HG03432 (cell line): ENCODE data around the gene C2orf74.
"Not testable (repeated sequence)": the region's sequence is repeated elsewhere in the genome, so short reads cannot be mapped to it uniquely, and the experiment has no call there.

Experiments
- ATAC-seq: cut with Tn5 transposase; IDR thresholded peaks from one replicate; pipeline ENCODE4 v1.9.1; 2021; ENCODE audit warnings: mild to moderate bottlenecking, moderate library complexity; ENCODE audit not compliant: unreplicated experiment

Gene C2orf74

DNA sequence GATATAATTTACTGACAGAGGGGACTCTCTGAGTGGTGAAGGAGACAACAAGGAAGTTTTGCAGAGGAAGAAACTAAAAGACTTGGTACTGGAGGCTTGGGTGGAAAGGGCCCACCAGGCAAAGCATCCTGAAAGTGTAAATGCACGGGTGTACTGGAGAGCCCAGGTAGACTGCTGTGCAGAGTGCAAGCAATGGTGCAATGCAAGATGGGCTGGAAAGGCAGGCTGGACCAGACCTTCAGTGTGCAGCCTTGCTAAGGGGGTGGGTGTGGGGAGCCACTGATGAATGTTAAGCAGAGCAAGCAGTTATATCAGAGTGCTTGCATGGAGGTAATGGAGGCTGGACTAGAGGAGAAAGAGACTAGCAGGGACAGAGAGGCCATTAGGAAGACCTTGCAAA lies 10.7 kb downstream of the C2orf74 start:
- no peak for ATAC-seq

DNA sequence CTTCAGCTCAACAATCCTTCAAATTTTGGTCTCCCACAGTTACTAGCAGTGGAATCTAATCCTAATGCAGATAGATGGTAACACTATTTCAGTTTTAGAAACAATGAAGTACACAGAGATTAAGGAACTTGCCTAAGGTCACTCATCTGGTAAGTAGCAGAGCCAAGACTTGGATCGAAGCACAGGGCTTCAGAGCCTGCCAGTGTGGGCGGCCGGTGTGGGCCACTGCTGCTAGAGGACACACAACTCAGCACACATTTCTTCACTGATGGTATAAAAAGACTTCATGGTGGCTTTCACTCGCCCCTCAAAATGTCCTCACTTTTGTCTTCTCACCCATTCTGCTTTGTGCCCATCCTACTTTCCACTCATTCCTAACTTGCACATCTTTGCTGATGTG lies 11.1 kb downstream of the C2orf74 start:
- ATAC-seq = no peak

DNA sequence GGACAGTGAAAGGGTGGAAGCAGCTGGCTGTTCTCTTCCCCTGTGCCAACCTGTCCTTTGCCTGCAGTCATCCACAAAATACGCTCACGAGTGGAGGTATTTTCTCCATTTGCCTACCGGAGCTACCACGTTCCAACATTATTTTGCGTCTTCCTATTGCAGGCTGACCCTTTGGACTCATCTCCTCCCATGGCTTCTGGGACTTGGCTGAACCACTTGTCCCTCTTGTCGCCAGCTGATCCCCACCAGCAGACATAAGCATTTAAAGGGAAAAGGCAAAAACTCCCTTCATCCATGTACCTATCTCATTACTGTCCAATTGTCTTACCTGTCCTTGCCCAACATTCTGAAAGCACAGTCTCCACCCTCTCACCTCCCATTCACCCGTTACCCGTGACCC lies 13.0 kb downstream of the C2orf74 start:
- no peak for ATAC-seq

DNA sequence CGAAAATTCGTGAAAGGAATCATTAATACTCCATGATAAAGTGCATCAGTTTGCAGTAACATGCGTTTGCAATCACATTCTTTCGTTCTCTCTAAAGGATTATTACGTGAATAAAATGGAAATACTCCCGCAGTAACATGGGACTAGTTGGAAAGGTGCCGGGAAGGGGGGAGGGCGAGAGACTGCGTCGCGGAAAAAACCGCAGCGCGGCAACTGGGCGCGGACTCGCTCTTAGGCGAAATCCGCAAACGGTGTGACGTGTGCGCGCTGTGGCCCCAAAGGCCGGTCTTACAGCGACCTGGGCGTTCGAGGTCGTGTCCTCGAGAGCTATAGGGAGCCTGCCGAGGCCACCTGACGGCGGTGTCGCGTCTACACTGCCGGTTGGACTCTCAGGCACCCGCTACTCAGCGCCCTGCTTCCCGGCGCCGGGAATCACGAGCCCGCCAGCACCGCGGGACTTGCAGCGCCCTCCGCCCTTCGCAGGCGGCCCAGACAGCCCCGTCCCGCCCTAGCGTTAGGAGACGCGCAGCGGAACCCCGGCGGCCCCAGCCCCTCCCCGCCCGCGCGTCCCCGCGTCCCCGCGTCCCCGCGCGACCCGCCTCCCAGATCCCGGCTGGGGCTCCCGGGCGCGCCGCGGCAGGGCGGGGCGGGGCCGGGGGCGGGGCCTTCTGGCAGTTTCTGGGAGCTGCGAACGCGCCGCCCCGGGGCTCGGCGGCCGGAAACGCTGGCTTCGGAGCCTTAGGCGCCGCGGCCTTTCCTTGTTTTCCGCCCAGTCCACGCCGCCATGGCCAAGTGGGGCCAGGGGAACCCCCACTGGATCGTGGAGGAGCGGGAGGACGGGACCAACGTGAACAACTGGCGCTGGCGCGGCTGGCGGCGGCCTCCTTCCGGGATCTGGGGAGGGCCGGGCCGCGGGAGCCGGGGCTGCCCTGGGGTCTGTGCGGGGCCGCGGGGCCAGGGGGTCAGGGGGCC lies 15.1 kb downstream of the C2orf74 start:
- ATAC-seq = peak; percentile 83

DNA sequence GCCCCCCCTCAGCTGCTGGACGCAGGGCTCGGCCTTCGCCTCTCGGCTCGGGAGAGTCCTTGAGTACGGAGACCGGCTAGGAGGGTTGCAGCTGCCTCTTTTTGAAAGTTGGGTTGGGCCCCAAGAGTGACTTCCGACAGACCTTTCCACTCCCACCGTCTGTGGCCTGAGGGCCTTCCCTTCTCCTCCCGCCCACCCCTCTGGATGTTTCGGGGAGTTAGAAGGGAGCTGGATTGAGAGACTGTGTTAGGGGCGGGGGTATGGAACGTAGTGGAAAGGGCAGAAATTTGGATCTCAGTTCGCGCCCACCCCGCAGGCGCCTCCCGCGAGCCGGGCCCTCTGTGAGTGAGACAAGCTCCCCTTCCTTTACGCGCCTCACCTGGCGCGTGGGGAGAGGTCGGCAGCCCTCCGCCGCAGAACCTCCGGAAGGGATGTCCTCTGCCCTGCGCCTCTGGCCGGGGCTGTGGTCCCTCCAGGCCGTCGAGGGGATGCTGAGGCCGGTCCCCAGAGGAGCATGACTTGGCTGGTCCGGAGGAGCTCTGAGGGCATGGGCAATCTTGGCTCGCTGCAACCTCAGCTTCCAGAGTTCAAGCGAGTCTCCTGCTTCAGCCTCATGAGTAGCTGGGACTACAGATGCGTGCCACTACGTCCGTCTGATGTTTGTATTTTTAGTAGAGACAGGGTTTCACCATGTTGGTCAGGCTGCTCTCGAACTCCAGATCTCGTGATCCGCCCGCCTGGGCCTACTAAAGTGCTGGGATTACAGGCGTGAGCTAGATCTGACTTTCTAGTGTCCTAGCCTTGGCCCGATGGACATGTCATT lies 15.9 kb downstream of the C2orf74 start:
- peak; percentile 34 for ATAC-seq

DNA sequence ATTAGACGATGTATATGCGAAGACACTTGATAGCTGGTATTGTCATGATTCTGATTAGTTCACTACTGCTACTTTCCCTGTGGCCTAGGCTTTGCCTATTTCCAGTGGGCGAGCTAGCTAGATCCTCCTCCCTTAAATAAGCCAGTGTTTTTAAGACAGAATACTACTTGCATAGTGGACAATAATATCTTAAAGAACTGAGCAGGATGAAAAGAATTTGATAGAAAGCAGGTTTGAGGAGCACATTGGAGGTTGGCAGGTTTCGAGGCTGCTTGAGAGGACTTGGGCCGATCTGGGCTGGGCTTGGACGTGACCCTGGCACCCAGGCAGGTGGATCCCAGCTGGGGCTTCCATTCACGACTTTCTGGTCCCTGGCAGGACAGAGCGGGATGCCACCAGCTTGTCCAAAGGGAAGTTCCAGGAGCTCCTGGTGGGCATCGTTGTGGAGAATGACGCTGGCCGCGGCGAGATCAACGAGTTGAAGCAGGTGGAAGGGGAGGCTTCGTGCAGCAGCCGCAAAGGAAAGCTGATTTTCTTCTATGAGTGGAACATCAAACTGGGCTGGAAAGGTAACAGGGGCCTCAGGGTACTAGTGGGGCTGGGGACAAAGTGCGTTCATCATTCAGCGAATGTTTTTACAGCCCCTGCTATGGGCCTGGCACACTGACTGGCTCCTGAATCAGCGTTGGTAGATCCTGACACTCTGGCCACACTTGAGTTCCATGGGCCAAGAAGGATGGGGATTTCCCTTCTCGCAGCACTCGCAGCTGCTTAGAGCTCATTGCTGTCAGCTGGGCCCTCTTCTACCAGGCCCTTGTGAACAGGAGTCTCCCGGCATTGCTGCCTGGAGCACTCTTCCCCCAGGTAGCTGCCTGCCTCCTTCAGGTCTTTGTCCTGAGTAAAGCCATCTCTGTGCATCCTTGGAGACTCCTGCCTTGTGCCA lies 16.9 kb downstream of the C2orf74 start:
- no peak for ATAC-seq

DNA sequence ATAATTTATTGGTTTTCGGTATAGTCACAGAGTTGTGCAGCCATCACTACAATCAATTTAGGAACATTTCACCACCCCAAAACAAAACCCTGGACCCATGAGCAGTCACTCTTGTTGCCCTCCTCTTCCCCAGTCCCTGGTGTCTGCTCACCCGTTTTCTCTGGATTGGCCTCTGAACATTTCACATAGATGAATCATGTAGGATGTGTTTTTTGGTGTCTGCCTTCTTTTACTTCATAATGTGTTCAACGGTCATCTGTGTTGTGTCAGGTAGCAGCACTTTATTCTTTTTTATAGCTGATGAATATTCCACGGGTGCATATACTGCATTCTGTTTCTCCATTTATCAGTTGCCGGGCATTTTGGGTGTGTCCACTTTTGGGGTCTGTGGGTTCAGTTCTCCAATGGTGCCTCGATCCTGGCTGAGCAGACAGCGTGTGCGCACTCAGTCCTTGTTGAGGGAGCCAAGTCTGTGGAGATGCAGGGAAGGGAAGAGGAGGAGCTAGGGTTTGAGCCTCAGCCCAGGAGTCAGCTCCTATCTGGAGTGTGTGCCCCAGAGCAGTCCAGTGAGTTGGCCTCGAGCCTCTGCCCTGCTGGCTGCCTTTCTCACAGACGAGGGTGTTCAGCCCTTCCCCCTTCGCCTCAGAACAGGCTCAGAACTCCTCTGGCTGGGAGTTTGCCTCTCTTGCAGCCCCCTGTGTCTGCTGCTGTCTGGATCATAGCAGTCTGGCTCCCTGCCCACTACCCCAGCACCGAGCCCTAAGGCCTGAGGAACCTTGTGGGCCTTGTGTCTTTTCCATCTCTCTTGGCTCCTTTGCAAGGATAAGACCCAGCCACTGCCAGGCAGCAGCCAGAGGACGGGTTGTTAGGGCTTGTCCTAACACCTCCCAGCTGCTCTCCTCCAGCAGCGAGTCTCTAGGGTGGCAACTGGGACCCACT lies 18.0 kb downstream of the C2orf74 start:
- no peak for ATAC-seq

DNA sequence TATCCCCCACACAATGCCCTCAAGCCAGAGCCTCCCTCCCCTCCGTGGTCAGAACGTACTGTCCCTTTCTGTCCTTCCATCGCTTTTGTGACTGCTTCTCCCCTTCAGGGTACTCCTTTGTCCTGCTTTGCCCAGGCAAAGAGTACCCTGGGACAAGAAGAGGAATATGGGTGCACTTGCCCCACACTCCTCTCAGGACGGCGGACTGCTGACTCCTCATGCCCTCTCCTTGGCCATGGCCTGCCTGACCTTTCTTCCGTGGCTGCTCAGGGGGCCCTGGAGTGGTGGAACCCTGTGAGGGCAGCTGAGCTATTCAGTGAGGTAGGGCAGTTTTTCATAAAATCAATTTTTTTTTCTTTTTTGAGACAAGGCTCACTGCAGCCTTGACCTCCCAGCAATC lies 18.7 kb downstream of the C2orf74 start:
- no peak for ATAC-seq

DNA sequence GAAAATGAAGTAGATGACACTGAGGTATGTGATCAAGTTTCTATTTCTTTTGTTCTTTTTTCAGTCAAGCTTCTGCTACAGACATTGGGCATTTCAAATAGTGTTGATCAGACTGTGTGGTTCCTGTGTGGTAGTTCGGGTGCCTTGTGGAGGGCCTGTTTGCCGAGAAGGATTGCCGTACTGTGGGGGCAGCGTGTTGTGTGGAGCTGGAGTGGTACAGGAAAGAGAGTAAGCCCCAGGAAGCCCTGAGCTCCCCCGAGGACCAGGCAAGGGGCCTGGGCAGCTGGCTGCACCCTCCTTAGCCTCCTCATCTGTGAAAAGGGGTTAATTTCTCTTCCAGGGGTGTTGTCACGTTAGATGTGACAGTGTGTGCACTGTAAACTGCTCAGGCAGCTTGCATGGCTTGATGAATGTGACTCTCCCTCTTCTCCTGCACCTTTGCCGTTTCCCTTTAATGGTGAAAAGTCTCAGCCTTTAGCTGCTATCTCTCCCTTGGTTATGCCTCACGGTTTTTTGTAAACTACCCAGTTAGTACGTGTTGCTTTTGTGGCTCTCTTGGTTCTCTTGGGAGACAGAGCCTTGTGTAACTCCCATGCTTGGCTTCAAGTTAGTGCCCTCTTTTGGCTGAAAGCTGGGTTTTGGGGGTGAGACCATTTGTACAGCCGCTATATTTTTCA lies 19.5 kb downstream of the C2orf74 start:
- no peak for ATAC-seq

DNA sequence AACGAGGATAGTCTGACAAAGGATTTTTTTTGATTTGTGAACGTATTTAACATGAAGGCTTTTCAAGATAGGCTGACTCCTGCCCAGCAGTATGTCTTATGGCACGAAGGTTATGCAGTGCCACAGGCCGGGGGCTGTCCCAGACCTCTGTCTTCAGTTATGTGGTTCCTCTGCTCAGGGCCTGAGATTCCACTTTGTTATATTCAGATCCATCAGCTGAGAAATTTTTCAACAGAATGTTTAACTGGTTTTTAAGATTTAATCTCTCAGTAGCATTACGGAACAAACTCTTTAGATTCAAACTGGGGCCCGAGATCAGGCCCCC lies 20.0 kb downstream of the C2orf74 start:
- ATAC-seq = no peak

DNA sequence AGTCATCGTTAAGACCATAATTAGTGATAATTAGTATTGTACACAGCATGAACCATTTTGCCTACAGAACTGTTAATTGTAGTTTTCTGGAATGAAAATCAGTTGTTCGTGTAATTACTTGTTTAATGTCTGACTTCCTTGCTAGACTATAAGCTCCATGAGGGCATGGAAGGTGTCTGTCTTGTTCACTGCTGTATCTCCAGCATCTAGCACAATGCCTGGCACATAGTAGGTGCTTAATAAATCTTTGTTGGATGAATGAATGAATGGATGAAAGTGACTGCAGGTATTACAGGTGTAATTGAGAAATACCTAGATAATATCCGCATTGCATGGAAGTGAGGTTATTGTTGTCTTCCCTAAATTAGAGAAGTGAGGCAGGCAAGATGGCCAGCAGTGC lies 21.8 kb downstream of the C2orf74 start:
- no peak for ATAC-seq

DNA sequence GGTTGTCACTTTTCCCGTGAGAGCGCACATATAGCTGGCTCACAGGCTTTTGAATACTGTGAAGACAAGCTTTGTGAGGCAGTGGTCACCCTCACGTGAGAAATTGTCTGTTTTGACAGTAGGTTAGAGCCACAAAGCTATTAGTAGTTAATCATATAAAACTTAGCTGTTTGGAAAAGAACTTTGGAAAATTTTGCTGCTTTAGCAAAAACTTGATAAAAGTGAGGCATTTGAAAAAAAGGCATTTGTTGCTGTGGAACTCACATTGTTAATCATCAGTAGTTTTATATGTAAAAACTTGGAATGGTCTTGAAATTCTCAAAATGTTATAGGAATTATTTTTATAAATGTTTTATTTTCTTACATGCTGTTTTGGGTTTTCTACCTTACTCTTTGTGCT lies 22.3 kb downstream of the C2orf74 start:
- ATAC-seq = no peak

DNA sequence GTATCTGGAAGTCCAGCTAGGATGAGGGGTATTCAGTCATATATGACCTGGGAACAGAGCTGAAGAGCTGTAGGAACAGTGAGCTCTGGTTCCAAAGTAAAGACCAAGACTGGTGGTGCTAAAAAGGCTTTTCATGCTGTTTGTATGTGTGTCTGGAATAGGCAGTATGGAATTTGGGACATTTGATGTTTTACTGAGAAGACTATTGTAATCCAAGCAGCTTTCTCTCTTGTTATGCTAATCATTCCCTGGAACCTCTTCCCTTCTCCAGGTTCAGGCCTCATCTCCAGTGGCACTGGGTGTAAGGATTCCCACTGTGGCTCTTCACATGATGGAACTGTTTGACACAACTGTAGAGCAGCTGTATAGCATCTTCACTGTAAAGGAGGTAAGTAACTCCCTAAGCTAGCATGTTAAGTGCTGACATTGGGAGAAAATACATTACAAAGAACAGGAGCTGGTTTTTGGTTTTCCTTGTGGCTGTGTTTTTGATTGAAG lies 23.3 kb downstream of the C2orf74 start:
- no peak for ATAC-seq

DNA sequence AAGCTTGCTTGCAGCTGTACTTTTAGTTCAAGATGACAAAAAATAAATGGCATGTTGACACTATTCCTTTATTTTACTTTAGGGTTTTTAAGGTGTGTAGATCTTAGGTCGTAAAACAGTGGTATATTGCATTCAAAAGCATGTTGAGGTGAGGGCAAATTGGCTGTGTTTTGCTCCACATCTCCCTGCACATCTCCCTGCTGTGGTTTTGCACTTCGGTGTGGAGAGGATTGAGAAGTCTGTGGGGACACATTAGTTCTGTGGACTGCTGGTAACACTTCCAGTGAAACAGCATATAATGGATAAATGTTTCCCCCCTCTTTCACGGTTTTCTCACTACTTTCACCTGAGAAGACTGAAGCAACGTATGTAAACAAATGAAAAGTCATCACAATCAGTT lies 25.1 kb downstream of the C2orf74 start:
- ATAC-seq = no peak

DNA sequence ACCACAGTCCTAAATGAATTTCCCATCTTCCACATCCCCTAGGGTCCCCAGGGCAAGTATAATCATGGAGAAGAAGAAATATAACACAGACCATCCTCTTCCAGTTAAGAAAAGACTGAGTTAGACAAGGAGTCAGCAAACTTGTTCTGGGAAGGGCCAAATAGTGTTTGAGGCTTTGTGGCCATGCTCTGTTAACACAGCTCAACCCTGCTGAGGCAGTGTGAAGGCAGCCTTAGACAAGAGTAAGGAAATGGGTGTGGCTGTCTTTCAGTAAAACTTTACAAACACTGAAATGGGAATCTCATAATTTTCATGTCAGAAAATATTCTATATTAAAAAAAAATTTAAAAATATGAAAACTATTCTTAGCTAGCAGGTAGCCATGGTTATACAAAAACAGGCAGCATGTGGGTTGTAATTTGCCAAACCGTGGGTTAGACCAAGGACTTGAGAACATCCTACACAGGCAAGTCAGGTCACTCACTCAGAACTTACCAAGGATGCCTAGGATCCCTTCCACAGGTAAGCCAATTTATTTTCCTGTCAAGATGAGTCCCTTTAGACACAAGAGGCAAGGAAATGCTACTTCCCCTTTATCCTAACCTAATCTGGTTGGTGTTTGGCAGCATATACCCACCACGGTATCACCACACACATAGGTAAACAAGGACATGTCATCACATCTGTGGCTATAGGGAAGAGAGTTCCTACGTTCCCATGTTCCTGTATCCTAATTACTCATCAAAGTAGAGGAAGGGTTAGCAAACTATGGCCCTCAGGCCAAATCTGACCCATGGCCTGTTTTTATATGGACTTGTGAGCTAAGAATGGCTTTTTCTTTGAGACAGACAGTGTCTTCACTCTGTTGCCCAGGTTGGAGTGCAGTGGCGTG lies 31.9 kb downstream of the C2orf74 start:
- ATAC-seq = no peak

DNA sequence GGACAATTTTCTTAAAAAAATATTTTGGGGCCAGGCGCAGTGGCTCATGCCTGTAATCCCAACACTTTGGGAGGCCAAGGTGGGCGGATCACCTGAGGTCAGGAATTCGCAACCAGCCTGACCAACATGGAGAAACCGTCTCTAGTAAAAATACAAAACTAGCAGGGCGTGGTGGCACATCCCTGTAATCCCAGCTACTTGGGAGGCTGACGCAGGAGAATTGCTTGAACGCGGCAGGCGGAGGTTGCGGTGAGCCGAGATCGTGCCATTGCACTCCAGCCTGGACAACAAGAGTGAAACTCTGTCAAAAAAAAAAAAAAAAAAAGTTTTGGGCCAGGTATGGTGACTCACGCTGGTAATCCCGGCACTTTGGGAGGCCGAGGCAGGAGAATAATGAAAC lies 32.7 kb downstream of the C2orf74 start:
- not testable (repeated sequence) for ATAC-seq

DNA sequence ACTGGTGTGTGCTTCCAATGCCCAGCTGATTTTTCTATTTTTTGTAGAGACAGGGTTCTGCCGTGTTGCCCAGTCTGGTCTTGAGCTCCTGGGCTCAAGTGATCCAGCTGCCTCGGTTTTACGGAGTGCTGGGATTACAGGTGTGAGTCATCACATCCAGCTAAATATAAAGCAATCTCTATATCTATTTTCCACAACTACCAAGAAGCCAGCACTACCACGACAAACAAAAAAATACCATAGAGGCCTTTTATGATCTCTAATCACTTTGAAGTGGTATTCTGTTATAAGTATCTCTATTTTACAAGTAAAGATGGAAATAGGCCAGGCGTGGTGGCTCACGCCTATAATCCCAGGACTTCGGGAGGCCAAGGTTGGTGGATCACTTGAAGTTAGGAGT lies 34.7 kb downstream of the C2orf74 start:
- no peak for ATAC-seq

DNA sequence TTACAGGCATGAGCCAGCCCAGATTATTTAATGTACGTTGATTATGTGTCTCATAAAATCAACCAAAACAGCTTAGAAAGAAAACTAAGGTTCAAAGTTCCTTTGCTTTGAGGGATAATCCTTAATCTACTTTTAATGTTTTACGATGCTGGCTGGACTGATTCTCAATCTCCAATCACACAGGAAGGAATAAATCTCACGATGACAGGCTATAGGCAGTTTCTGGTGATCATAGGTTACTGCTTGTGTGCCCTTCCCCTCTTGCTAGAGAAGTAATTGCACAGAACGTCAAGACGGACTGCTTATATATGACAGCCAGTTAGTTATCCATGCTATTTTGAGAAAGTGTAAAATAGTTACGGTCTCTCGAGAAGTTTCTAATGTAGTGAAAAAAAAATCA lies 43.1 kb downstream of the C2orf74 start:
- no peak for ATAC-seq
